ENCODE data around the gene MAPK14.

DNA sequence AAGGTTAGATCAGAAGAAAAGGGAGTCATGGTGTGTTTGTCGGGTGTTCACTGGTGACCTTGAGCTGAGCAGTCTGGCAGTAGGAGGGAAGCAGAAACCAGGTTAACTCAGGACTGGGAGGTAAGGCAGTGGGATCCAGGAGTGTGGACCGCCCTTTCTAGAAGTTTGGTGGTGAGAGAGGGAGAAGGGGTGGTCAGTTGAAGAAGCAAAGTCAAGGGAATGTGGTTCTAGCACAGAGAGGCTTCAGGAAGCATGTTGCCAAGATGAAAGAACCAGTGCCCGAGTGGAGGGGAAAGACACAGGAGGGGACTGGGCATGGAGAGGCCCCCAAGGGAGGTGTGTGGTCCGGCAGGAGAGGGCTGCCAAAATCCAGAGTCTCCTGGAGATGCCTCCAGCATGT lies 106.3 kb downstream of the MAPK14 start:
- TF ChIP-seq, protein P1, sequence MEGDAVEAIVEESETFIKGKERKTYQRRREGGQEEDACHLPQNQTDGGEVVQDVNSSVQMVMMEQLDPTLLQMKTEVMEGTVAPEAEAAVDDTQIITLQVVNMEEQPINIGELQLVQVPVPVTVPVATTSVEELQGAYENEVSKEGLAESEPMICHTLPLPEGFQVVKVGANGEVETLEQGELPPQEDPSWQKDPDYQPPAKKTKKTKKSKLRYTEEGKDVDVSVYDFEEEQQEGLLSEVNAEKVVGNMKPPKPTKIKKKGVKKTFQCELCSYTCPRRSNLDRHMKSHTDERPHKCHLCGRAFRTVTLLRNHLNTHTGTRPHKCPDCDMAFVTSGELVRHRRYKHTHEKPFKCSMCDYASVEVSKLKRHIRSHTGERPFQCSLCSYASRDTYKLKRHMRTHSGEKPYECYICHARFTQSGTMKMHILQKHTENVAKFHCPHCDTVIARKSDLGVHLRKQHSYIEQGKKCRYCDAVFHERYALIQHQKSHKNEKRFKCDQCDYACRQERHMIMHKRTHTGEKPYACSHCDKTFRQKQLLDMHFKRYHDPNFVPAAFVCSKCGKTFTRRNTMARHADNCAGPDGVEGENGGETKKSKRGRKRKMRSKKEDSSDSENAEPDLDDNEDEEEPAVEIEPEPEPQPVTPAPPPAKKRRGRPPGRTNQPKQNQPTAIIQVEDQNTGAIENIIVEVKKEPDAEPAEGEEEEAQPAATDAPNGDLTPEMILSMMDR (IDR thresholded peaks at IDR 0.05), result no peak
- TF ChIP-seq POLR2A (IDR thresholded peaks at IDR 0.05), result no peak
